HG02870 (cell line): Measurements from ENCODE around the gene BRD4.
"Not testable (repeated sequence)": the region's sequence is repeated elsewhere in the genome, so short reads cannot be mapped to it uniquely, and the experiment has no call there.

Experiments used
- ATAC-seq: cut with Tn5 transposase; IDR thresholded peaks from one replicate; pipeline ENCODE4 v1.9.1; 2021; ENCODE audit warnings: mild to moderate bottlenecking, moderate library complexity; ENCODE audit not compliant: unreplicated experiment

Gene BRD4

DNA sequence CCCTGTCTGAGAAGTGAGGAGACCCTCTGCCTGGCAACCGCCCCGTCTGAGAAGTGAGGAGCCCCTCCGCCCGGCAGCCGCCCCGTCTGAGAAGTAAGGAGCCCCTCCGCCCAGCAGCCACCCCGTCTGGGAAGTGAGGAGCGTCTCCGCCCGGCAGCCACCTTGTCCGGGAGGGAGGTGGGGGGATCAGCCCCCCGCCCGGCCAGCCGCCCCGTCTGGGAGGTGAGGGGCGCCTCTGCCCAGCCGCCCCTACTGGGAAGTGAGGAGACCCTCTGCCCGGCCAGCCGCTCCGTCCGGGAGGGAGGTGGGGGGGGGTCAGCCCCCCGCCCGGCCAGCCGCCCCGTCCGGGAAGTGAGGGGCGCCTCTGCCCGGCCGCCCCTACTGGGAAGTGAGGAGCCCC, 30.7 kb upstream of the BRD4 start:
- ATAC-seq: not testable (repeated sequence)

DNA sequence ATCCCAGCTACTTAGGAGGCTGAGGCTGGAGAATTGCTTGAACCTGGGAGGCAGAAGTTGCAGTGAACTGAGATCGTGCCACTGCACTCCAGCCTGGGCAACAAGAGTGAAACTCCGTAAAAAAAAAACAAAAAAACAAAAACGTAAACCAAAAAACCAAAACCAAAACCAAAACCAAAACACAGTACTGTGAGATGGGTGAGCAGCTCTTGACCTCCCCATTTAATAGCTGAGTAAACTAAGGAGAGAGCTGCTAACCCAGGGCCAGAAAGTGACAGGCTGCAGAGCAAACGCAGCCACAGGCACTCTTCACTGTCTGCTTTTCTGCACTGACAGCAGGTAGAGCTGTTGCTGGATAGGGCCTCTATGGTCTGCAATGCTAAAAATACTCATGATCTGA, 27.7 kb upstream of the BRD4 start:
- ATAC-seq: not testable (repeated sequence)

DNA sequence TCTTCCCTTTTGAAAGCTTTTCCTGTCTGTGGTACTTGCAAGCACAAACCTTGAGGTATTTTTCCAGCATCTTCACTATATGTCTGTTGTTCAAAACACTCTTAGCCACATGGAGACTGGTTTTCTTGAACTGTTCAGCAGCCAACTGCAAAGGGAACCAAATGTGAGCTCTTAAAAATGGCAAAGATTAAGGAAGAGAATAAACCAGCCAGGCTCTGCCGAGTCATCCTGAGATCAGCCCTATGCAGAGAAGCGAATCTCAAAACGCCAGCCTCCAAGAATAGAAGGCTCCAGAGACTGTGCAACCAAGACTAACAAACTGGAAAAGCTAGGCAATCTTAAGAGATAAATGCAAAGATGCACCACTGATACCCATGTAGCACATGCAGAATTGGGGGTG, 26.6 kb upstream of the BRD4 start:
- ATAC-seq: no peak

DNA sequence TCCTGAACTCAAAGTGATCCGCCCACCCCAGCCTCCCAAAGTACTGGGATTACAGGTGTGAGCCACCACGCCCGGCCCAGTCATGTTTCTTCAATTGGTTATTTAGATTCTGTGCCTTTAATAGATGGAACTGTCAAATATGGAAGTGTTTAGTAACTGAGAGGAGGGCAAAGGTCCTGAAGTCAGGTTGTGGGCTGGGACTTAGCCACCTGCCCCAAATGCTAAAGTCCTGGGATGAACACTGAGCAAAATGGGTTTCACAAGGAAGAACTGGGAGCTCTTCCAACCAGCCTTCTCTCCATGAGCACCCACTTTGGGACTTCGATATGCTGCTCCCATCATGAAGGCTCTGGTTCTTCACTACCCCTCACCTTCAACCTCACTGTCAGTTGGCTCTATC, 25.6 kb upstream of the BRD4 start:
- no peak for ATAC-seq

DNA sequence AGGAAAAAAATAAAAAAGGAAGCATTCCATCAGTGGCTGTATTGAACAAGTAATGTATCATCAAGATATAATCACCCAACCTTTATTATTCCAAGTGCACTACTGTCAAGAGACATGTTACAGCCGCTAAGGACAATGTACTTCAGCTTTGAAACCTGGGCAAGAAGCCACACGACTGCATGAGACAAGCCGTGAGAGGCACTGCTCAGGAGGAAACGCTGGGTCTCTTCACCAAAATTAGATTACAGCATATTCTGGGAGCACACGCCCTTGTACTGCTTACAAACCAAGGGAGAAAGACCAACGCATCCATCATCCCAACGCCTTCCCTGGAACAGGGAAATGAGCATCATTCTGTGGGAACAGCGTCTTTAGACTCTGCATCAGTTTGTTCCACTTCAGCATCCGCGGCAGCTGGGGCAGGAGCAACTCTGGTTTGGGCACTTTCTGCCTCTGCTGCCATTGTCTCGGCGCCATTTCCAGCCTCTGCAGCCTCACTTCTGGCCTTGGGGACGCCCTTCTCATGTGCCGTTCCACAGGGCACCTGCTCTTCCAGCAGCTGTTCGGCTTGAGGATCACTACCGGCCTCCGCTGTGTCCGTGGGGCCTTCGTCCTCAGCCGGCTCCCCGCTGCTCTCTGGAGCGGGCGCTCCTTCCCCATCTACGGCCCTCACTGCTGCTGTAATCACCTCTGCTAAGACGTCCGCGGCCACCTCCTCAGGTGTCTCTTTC, 22.4 kb upstream of the BRD4 start:
- ATAC-seq: no peak

DNA sequence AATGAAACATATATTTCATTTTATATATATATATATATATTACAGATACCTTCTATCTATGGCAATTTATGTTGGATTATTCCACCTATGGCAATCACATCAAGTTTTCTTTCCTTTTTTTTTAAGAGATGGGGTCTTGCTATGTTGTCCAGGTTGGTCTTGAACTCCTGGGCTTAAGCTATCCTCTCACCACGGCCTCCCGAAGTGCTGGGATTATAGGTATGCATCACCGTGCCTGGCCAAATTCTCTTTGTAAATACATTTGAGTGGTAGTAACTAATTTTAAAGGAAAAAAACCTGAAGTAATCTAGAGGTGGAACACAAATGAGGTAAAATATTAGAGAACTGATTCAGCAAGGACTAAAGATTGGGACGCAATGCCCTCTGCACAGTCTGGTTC, 21.6 kb upstream of the BRD4 start:
- no peak for ATAC-seq

DNA sequence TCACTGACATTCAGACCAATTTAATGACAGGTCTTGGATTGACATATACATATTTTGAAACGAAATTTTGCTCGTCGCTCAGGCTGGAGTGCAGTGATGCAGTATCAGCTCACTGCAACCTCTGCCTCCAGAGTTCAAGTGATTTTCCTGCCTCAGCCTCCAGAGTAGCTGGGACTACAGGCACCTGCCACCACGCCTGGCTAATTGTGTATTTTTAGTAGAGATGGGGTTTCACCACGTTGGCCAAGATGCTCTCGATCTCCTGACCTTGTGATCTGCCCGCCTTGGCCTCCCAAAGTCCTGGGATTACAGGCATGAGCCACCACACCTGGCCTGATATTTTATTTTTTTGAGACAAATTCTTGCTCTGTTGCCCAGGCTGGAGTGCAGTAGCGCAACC, 20.2 kb upstream of the BRD4 start:
- not testable (repeated sequence) for ATAC-seq

DNA sequence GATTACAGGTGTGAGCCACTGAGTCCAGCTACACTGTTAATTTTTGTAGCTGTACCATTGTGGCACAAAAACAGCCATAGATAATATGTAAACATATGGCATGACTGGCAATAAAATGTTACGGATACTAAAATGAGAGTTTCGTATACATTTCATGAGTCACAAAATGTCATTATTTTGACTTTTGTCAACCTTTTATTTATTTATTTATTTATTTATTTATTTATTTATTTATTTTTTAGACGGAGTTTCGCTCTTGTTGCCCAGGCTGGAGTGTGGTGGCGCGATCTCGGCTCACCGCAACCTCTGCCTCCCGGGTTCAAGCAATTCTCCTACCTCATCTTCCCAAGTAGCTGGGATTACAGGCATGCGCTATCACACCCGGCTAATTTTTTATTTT, 9.0 kb upstream of the BRD4 start:
- not testable (repeated sequence) for ATAC-seq

DNA sequence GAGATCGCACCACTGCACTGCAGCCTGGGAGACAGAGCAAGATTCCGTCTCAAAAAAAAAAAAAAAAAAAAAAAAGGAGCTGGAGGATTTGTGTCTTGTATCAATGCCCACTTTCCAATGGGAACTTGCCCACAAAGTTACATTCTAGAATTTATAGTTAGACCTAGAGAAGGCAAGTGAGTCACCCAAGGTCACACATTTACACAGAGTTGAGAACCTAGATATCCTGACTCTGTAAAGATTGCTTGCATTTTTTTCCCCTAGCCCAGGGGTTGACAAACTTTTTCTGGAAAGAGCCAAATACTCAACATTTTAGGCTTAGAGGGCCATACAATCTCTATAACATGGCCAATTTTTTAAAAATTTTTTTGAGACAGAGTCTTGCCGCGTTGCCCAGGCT, 7.7 kb upstream of the BRD4 start:
- ATAC-seq: no peak

DNA sequence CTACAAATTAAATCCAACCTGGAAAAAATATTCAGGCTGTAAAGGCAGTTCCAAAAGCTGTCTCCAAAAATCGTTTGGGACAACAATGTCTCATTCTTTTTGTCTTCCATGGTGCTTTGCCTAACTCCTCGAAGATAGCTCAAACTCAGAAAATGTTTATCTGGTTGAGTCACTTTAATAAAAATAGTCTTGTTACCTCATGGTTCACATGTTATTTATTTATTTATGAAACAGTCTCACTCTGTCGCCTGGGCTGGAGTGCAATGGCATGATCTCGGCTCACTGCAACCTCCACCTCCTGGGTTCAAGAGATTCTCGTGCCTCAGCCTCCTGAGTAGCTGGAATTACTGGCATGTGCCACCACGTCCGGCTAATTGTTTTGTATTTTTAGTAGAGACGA, 4.9 kb upstream of the BRD4 start:
- no peak for ATAC-seq

DNA sequence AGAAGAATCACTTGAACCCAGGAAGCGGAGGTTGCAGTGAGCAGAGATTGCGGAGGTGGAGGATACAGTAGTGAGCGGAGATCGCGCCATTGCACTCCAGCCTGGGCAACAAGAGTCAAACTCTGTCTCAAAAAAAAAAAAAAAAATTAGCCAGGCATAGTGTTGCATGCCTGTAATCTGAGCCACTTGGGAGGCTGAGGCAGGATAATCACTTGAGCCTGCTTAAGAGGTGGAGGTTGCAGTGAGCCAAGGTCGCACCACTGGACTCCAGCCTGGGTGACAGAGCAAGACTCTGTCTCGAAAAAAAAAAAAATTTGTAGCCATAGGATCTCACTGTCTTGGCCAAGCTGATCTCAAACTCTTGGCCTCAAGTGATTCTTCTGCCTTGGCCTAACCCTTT, 3.7 kb upstream of the BRD4 start:
- ATAC-seq: not testable (repeated sequence)

DNA sequence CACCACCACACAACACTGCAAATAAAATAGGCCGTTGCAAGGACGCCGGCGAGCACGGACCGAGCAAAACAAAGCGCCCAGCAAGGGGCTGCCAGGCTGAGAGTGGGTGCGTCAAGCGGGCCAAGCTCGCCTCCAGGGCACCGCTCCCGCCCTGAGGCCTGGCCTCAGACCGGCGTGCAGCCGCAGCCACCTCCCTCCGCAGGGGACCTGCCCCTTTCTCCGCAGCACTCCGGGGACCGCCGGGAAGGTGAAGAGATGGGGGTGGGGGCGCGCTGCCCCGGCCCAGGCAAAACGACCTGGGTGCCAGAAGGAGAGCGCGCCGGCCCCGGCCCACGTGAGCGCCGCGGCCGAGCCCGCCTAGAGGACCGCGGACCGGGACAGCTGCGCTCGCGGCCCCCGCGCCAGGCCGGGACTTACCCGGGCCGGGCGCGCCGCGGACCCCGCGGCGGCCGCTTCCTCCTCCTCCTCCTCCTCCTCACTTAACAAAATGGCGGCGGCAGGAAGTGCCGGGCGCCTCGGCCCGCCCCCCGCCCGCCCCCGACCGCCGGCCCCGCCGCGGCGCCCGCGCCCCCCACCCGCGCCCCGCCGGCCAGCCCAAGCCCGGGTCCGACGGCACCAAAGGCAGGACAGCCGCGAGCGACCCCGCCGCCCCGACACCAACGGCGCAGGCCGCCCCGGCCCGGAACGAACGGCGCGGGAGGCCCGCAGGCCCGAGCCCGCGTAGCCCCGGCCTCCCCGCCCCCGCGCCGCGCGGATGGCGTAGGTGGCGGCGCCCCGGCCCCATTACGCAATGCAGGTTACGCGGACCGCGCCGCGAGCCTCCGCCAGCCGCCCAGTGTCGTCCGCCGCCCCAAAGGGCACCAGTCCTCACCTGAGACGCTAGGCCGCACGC, 674 bp downstream of the BRD4 start:
- ATAC-seq: peak; percentile 34

DNA sequence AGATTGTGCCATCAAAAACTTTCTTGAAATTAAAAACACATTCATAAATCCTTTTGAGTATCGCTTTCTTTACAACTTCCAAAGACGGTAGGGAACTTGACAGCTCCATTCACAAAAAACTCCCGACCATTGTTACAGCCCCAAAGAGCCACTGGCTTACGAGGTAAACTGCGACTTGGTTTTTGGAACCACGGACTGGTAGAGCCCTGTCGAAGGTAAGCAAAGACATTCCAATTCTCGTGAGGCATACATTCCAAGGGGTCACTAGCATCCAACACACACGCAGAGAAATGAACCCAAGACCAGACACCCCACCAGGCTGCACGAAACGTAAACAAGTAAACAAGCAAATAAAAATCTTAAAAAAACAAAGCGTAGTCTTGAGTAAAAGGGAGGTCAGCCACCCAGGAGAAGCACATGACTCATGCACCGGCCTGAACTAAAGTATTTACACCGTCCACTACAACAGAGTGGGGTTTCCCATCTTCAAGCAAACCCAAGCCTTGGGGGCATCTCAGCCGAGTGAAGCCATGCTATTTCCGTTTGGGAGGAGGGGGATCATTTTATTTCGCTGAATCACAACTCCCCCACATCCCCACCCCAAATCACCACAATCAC, 1.4 kb downstream of the BRD4 start:
- ATAC-seq: no peak

DNA sequence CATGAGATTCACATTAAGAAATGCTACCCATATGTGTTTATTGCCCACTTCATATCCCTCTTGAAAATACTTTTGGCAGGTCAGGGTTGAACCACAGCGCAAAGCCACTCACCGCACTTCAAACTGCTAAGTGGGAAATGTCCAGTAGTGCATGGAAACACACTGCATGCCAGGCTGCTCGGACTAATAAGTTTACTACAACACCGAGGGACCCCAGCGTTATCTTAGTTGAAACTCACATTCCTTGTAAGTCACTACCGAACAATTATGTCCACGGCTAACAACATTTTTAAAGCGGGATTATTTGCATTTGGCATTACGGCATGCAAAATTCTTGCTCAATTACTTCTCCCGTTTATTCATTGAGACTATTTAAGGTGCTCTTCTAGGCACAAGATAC, 4.0 kb downstream of the BRD4 start:
- ATAC-seq: no peak

DNA sequence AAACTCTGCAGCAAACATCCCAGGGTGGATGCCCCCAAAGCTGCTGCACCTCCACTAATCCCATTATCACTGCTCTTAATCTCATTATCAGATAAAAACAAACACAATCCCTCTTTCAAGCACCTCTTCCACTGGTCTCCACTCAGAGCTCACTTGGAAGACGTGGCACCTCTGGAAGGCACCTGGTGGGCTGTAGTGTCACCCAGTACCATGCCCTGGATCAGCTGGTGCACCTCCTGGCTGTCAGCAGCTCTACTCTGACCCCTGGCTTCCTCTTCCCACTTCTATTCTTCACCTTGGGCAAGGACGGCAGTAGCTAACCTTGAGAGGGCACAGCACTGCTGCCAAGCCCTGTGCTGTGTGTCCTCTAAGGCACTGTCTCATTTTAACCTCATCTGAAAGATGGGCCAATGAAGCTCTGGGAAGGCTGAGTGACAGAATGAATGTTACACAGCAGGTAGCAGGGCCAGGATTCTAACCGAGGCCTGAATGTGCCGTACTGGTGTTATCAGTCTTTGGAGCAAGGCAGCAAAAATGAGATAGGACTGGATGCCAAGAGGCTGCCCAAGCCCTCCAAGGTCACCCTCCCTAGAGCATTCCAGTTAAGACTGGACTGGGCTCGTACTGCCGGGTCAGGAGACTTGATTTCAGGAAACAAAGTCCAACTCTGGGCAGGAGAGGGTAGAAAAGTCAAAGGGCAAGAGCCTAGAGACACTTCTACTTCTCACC, 7.4 kb downstream of the BRD4 start:
- ATAC-seq: no peak

DNA sequence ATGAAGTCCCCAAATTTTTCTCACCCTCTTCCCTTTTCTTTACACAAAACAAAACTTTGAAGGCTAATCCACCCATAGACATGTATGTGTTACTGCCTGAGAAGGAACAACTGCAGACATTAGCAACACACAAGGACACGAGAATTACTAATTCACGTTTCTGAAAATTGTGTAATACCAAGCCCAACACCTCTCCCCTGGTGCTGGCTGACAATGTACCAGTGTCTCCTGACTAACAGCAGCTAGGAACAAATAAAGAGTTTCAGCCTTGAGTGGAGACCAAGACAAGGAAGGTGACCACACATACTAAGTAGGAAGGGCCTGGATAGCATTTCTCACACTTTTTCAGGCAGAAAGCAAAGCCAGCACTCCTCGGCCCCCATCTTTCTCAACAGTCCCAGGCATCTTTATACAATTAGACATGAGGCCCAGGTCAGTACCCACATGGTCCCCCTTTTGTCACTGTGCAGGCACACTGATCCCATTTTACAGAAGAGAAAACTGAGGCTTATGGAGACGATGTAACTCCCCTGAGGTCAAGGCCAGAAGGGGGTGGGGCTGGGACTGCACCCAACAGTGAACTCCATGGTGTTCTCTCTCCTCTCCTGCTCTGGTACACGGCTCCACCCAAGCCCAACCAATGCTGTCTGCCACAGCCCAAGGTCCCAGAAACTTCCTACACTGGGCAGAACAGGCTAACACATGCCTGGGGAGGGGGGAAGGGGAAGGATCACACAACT, 8.7 kb downstream of the BRD4 start:
- ATAC-seq: no peak

DNA sequence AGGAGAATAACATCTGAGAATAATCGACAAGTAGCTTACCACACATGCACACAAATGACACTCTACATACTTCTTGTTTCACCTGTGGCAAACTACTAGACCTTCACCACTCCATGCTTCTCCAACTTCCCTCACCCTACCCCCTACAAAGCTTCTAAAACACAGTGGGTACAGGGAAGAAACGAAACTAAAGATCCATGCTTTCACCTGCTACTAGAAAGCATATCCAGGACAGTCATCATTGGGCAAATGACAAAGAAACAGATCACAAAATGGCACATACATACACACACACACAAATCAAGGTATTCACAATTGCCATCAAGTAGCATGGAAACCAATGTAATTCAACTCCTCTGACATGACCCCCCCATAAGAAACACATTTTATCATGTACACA, 10.6 kb downstream of the BRD4 start:
- ATAC-seq: no peak

DNA sequence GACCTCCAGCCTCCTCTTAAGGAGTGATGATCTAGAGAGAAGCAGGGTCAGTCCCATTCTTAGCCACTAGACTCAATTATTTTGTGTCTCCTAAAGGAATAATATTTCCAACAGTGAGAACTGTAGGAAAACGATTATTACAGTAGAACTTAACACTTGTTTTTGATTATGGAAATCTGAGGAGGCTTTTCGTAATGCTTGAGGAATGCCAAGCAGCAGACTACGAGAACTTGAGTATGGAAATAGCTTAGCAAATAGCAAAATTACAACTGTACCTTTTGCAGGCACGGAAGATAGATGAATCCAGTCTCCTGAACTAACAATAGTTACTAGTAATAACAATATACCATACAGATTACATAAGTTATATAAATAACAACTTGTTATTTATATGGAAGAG, 12.2 kb downstream of the BRD4 start:
- no peak for ATAC-seq

DNA sequence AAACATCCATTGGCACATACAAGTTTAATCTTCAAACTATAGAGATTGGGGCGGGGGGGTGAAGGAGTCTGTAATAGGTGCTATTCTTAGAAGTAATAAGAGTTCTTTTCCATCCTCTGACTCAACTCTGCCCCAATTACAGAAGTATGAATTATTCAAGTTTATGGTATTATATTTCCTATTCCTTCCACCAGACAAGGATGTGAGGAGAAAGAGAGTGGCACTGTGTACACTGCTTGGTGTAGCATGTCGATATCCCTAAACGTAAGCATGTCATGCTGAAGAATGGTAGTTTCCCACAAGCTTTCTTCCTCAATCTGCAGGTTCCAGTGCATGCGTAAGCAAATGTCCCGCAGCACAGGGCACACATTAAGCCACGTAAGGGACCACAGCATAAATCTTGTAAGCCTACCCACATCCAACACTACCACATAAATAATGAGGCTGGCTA, 14.1 kb downstream of the BRD4 start:
- ATAC-seq: no peak

DNA sequence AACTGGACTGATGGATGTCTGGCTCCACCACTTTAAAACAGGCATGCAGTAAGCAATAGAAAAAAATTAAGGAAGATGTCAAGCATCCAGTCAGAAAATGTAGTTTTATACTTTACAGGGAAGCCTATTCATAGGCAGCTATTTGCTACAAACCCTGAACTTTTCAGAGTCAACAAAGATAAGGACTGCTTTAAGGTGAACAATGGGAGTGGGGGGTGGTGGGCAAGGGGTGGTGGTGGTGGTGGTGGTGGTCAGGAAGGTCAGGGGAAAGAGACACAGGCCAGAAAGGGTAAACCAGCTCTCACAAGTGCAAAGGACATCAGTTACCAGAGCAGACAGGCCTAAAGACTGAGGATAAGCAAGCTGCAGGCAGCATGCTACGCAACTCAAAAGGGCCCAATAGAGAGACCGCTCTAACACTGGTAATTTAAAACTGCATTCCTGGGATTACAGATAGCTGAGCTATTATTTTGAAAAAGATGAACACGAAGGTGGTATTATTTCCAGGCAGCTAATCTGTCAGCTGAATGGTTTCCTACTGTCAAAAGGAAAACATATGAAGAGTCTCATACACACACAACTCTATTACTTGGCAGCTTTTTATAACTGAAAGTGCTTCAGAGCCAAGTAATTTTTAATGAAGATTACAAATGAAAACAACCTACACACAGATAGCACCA, 14.8 kb downstream of the BRD4 start:
- no peak for ATAC-seq
